Stimulated activated CD8-positive, alpha-beta memory T cell treated with anti-CD3 and anti-CD28 coated beads, Interleukin-4, amount 100 ng/mL, for 4 hours (primary cell): ENCODE data around the gene ERCC3.

Source experiments
- DNase-seq, 2 donors: peaks; one replicate each; pipeline ENCODE4 v3.0.0-alpha.2; 2020; ENCODE audit warnings: low read depth in 2 of 2, low spot score in 1 of 2

The ERCC3 gene

DNA sequence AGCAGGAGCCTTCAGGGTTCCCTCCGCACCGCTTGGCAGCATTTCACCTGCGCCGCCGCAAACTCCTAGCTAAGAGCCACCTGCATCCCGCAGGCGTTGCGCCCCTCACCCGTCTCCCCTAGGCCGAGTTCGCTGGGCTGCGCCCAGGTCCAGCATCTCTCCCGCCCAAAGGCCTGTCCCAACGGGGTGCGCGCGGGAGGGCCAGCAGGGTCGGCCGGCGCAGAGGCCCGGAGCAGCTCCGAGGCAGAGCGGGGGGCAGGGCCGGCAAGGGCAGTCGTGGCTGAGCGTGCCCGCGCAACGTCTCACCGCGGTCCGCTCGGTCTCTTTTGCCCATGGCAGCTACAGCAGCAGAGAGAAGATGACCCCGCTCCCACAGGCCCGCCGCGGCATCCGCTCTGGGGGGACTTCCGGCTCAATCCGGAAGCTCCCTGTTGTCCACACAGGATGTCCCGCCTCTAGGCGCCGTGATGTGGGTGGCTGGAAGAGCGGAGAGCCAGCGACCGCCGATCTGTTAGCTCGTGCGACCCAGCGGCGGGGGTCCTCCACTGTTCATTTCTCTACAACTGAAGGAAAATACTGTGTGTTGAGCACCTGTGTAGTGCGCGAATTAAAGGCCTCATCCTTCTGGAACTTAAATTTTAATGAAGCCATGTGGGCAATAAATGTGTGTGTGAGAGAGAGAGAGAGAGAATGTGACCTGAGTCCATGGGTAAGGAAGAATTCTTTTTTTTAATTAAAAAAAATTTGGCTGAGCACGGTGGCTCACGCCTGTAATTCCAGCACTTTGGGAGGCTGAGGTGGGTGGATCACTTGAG lies at the start of gene ERCC3:
Gene ERCC3 (minus strand): TSS at position 397 of the 815 bp plus-strand sequence. CDS start 63 bp downstream, at position 334.
- peak; percentile 63 to 70 for DNase-seq

DNA sequence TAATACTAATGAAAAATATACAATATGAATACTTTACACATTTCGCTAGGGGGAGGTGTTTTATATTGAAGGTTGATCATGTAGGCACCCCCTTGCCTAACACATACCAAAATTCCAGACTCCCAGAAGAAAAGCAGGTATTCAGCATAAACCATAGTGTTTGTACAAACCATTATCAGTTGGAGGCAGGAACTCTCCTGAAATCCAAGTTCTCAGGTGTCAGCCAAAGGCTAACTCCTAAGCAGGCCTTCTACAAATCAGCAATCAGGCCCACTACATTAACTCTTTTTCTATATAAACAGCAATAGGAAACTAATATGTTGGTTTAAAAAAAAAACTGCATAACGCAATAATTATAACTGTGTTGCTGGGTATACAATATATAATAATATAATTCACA lies 49.3 kb upstream of the ERCC3 start:
- no peak for DNase-seq

DNA sequence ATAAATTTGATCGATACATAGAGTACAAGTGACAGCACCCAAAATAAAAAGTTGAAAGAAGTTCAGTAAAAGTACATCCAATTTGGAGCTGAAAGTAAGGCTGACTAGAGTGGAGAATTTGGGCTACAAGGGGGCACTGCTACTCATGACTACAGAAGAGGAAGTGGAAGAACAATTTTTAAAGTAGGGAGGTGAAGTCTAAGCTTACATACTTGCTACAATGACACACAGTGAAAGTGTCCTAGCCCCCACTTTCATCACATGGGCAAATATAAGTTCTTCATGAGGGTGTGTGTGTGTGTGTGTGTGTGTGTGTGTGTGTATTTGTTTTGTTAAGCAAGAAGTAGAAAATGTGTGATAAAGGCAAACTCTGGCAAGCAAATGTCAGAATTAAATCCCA lies 48.2 kb upstream of the ERCC3 start:
- DNase-seq = no peak

GRCh38 chr2:127332335-127332734 lies 38.4 kb upstream of the ERCC3 start:
- DNase-seq = no peak

DNA sequence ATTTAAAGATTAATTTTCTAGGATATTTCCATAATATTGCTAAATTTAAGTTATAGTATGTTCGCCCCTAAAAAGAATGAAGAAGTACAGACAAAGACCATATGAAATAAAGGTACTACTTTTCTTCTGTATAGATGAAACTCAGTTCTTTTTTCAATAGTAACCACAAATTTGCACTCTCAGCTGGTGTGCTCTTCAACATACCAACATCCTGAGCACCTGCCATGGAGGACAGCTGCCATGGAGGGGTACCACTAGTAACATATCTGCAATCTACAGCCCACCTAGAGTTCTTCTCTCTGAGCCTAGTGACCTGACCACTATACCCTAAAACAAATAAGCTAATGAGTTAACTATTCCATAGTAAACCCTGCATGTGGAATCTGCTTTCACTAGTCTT lies 36.8 kb upstream of the ERCC3 start:
- no peak for DNase-seq

GRCh38 chr2:127326289-127326945 lies 32.5 kb upstream of the ERCC3 start:
- no peak for DNase-seq

DNA sequence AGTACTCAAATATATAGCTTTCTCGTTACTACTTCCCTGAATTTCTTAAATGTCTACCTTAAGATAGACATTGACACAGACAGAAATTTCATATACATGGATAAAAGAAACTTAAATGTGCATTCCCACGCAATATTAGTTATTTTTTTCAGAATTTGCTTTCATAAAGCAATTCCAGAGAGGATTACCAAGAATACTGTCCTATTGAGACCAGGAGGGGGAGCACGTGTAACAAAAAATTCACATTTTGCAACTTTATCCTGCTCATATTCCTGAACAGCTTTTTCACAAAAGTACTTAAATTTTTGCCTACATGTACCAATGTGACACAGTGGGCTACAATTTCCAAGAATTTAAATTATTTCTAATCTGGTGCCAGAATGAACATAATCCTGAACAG lies 30.7 kb upstream of the ERCC3 start:
- no peak for DNase-seq

- DNase-seq = no peak
Measured at GRCh38 chr2:127321303-127321702, 27.4 kb upstream of the ERCC3 start.

- no peak for DNase-seq
Measured at GRCh38 chr2:127320586-127321275, 26.8 kb upstream of the ERCC3 start.

GRCh38 chr2:127320067-127320466 lies 26.1 kb upstream of the ERCC3 start:
- no peak for DNase-seq

DNA sequence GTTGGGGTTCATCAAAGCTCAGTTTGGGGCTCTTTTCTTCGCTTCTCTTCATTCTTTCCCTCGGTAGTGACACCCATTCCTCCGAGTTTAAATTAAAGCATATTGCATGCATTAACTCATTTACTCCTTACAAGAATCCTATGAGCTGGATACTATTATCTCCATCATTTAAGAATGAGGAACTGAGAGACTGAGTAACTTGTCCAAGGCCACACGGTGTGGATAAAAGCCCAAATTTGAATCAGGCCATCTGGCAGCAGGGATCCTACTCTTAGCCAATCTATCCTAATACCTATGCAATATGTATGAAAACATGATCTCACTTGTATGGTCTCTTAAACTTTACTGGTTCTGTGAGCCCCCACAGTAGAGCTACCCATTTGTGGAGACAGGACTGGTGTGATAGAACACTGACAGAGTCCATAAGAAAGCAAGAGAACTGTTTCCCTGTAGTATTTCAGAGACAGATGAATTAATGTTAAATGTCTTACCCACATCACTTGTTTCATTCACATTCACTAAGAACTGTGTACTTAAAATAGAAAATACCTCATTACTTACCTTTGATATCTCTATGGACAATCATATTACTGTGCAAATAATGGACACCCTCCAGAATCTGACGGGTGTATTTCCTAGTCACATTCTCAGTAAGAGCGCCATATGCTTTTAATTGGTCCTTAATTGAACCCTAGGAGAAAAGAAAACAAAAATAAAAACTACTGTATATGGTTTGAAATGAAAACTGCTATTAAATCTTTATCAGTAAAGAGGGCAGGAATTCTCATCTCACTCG lies 20.4 kb upstream of the ERCC3 start:
- DNase-seq = no peak

DNA sequence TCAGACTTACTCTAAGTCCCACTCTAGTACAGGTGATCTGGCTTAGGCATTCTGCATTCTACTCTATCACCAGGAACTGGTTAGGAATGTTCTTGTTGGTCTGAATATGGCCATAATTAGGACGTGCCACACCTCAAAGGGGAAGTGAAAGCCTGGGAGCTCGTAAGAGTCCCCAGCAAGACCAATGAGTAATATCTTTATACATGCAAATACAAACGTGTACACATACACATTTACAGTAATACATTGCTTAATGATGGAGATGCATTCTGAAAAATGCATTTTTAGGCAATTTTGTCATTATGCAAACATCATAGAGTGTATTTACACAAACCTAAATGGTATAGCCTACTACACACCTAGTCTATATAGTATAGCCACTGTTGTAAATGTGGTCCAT lies 19.5 kb upstream of the ERCC3 start:
- no peak for DNase-seq

- no peak for DNase-seq
Measured at GRCh38 chr2:127310980-127311379, 17.0 kb upstream of the ERCC3 start.

GRCh38 chr2:127309468-127309867 lies 15.5 kb upstream of the ERCC3 start:
- DNase-seq = no peak

- DNase-seq = no peak
Measured at GRCh38 chr2:127308586-127309138, 14.7 kb upstream of the ERCC3 start.

DNA sequence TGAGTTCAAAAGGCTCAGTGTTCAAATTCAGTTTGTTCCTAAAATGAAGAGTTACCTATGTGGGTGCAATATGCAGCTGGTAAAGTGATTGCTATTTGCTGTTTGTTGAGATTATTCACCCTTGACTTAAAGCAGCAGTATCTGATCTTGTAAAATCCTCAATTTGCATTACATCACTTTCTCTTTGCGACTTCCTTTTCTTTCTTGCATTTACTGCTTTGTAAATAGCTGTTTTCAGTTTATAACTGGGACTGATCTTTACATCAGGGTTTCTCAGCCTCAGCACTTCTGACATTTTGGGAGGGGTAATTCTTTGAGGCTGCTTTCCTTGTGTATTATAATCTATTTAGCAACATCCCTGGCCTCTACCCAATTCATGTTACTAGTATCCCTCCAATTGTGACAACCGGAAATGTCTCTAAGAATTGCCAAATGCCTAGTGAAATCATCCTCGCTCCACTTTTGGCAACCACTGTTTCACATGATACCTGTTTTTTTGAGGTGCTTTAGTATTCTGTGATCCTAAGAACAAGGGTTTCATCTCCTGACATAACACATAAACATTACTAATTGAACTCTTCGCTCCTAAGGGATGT lies 12.1 kb upstream of the ERCC3 start:
- no peak for DNase-seq

DNA sequence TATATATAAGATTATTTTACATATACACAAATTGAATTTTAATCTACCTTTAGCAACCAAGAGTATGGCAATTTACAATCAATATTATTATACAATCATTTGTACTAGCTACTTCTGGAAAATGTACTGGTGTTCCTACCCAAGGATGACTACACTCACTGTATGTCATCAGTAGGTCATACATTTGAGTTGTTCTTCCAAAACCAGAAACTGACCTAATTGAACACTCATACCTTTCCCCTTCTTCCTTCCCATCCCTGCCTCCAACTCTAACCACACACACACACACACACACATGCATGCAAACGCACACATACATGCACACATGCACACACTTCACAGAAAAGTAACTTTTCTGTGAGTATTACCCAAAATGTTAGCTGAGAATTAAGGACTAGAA lies 8.2 kb upstream of the ERCC3 start:
- no peak for DNase-seq

GRCh38 chr2:127293386-127293747 lies 577 bp downstream of the ERCC3 start:
- DNase-seq = no peak

GRCh38 chr2:127288274-127288673 lies 5.7 kb downstream of the ERCC3 start:
- no peak for DNase-seq

DNA sequence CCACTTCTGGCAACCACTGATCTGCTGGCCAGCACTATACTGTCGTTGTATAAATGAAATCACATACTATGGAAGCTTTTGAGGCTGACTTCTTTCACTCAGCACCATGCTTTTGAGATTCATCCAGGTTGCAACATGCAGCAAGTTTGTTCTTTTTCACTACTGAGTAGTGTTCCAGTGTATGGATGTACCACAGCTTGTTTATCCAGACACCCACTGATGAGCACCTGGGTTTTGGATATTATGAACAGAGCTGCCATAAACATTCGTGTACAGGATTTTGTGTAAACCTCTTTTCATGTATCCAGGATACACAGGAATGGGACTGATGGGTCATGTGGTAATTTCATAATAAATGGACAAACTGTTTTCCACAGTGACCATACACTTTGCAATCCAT lies 10.7 kb downstream of the ERCC3 start:
- DNase-seq = no peak

GRCh38 chr2:127280693-127281092 lies 13.3 kb downstream of the ERCC3 start:
- no peak for DNase-seq
